Hindlimb muscle (tissue), 1 donor: Measurements from ENCODE around the gene UCHL3. TPM values are rescaled to one million over a fixed set of nuclear protein-coding genes. Genes with fewer than 3 reads are reported as not detected.
A peak's percentile ranks its signal among the peaks of the same experiment; 100 is the strongest.
"Not testable (repeated sequence)": the region's sequence is repeated elsewhere in the genome, so short reads cannot be mapped to it uniquely, and the experiment has no call there.

Source experiments
- DNase-seq: peaks from one replicate; pipeline ENCODE4 v3.0.0-alpha.2; 2013
- polyA plus RNA-seq: library from polyadenylated mRNA; unstranded; fragments of 120-200 nt; gene quantifications from one replicate; pipeline ENCODE4 v1.2.1, GENCODE V29; 2013; ENCODE audit not compliant: insufficient read length

UCHL3 gene
- polyA plus RNA-seq: 14.3 TPM

GRCh38 chr13:75549262-75550158 lies at the start of gene UCHL3:
Gene UCHL3 (plus strand): TSS chr13:75549791. CDS start chr13:75549821, 30 bp downstream.
- DNase-seq: peak; percentile 98

DNA sequence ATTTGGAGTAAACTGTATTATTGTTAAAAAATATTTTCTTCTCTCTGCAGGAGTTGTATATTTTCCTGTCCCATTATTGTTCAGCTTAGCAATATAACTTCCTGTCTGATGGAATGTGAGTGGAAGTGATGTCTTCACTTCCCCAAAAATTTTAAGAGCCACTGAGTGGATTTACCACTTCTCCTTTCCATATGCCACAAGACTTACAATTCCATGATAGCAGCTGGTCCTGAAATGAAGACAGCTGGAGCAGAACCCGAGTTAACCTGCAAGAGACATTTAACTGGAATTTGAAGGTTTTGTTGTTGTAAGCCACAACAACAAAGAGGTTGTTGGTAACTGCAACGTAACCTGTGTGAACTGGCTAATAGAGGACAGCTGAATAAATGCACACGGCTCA lies 44.3 kb upstream of the UCHL3 start:
- no peak for DNase-seq

DNA sequence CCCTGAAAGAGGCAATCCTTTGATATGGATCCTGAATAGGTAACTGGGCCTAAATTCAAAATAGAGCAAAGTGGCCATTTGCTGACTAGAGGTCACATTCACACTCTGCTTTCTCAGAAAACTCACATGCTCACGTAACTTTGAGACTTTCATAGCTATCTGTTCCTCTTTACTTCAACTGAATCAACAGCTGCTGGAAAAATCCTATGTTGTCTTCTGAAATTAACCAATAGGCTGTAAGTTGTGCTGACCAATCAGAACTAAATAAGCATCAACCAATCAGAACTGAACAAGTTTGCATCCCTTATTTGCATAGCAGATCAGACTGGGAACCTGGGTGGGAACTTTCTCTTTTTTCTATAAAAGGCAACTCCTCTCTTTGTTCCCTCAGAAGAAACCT lies 43.6 kb upstream of the UCHL3 start:
- DNase-seq: no peak

- no peak for DNase-seq
These were observed 42.3 kb upstream of the UCHL3 start for GRCh38 chr13:75507027-75508001.

DNA sequence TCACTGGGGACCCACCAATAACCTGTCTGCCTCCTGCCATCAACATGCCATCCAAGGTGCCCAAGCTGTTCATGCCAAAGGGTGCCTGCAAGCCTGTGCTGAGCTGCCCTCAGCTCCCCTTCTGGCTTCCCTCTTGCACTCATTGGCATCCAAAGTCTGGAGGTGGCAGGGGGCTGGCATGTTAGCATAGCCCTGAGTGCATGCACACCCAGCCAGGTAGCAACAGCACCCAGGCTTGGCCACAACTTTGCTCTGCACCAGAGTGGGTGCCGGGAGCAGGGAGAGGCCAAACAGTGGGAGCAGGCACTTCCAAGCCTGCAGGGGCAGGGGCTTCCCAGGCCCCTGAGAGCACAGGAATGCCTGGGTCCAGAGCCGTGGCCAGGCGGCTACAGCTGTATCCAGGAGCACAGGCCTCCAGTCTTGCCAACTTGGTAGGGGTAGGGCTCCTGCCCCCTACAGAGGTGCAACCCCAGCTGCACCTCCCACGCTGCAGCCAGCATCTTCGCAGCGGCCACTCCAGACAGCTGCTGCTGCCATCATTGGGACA lies 41.5 kb upstream of the UCHL3 start:
- DNase-seq: no peak

DNA sequence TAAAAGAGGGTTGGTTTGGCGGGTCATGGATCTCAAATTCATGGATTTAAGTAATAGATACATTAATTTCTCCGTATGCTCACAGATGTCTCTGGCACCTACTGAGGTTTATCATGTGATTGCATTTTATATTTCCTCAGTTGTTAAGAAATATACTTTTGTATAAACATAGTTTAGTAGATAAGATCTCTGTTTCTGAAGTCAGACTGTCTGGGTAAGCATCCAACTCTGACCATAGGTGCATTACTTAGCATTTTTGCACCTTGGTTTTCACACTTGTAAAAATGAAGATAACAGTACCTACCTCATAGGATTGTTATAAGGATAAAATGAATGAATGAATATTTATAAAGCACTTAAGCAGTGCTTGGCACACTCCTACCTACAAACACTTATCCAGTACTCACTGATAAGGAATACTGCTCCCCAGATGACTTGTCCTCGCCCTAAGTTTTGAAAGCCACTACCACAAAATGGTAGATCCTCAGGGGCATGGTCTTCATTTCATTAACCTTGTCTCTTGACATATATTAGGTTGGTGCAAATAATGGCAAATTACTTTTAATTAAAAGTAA lies 38.5 kb upstream of the UCHL3 start:
- no peak for DNase-seq

DNA sequence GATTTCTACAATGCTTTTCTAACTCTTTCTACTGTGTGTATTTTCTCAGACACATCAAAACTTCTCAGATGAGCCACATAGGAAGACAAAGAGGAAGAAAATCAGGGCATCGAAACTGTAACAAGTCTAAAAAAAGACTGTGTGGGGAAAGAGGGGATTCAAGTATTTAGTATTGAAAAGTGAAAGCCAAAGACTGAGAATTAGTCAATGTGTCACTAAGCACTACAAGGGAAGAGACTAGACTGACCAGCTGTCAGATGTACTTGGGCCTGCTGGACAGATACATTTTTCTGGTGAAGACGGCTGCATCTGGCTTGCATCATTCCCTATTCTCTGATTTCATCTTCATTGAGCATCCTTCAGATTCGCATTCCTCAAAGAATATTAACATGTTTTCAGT lies 37.3 kb upstream of the UCHL3 start:
- DNase-seq: peak; percentile 33

GRCh38 chr13:75513271-75513670 lies 36.3 kb upstream of the UCHL3 start:
- DNase-seq: no peak

DNA sequence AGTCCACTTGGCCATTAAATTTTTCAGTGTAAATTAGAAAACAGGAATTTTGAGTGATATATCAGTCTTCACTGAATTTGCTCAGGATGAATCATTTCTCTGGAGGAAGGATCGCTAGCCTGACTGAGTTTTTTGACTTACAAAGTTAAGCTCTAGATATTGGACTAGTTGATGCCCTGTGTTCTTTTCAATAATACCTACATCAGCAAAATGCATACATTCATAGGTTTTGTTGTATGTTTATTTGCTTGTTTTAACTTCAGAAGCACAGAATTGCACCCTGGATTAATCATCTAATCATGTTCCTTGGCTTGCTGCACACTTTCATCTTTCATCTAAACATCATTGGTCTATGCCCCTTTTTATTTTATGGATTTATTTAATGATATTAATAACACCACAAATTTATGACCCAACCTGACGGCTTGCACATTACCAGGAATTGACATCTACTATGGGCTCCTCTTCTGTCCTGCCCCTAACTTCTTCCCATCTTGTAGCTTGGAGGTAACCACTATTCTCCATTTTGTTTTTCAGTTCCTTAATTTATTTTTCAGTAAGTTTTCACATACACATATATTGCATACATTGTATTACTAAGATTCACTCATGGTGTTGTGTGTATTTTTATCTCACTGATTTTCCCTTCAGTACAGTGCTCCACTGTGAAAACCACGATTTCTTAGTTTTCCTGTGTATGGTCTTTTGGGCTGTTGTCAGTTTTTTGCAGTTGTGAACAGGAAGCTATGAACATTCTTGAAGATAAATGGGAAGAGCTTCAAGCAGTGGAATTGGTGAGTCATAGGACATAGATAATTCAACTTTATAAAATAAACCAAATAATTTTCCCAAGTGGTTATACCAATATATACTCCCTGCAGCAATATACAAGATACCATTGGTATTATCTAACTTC lies 35.3 kb upstream of the UCHL3 start:
- DNase-seq: no peak

DNA sequence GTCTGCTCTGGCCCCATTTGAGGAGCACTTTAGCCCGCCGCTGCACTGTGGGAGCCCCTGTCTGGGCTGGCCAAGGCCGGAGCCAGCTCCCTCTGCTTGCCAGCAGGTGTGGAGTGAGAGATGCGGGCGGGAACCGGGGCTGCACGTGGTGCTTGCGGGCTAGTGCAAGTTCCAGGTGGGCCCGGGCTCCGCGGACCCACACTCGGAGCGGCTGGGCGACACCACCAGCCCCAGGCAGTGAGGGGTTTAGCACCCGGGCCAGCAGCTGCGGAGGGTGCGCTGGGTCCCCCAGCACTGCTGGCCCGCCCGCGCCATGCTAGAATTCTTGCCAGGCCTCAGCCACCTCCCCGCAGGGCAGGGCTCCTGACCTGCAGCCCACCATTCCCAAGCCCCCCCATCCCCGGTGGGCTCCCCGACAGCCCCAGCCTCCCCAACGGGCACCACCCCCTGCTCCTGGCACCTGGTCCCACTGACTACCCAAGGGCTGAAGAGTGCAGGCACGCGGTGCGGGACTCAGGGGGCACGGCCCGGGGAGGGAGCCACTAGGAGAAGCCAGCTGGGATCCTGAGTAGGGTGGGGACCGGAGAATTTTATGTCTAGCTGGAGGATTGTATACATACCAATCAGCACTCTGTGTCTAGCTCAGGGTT lies 31.0 kb upstream of the UCHL3 start:
- DNase-seq: no peak

DNA sequence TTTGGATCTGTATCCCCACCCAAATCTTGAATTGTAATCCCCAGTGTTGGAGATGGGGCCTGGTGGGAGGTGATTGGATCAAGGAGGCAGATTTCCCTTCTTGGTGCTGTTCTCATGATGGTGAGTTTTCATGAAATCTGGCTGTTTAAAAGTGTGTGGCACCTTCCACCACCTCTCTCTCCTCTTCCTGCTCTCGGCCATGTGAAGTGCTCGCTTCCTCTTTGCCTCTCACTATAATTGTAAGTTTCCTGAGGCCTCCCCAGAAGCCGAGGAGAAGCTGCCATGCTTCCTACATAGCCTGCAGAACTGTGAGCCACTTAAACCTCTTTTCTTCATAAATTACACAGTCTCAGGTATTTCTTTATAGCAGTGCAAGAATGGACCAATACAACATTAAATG lies 27.6 kb upstream of the UCHL3 start:
- DNase-seq: no peak

GRCh38 chr13:75530549-75530961 lies 19.0 kb upstream of the UCHL3 start:
- DNase-seq: no peak

GRCh38 chr13:75533861-75534260 lies 15.7 kb upstream of the UCHL3 start:
- no peak for DNase-seq

GRCh38 chr13:75537401-75538365 lies 11.9 kb upstream of the UCHL3 start, which contains the start of gene COMMD6:
Gene COMMD6 (minus strand): TSS chr13:75537841. CDS start chr13:75537805, 36 bp downstream.
- peak; percentile 84 for DNase-seq

GRCh38 chr13:75541287-75541686 lies 8.3 kb upstream of the UCHL3 start:
- no peak for DNase-seq

DNA sequence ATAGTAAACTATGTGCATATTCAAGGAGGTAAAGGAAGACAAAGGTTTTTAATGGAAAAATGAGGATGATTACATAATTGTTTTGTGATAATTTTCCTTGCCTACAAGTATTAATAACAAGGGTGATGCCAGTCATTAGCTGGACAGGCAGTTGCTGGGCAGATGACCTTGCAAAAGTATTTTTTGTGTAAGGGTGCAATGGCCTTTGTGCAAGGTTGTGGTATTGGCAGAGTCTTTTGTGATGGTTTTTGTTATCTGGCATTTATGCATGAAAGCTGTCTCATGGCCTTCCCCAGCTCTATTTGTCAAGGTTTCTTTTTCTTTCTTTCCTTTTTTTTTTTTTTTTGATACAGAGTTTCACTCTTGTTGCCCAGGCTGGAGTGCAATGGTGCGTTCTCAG lies 7.6 kb upstream of the UCHL3 start:
- no peak for DNase-seq

DNA sequence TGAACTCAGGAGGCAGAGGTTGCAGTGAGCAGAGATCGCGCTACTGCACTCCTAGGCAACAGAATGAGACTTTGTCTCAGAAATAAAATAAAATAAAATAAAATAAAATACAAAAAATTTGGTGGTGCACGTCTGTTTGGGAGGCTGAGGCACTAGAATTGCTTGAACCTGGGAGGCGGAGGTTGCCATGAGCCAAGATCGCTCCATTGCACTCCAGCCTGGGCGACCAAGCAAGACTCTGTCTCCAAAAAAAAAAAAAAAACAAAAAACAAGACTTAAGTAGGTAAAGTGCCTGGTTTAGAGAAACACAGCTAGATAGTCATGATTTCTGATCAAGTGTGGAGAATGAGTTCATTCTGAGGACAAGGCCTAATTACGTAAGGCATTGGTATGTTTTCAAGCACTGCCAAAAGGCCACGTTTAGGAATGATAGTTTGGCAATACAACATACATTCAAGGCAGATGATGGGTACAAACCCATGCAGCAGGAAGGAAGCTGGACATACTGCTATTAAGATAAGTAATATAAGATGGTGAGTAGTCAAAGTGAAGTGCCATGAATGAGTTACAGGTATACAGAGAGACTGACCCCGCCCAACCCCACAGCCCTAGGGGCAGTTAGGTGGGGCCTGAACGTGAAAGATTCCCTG lies 4.8 kb upstream of the UCHL3 start:
- DNase-seq: no peak

DNA sequence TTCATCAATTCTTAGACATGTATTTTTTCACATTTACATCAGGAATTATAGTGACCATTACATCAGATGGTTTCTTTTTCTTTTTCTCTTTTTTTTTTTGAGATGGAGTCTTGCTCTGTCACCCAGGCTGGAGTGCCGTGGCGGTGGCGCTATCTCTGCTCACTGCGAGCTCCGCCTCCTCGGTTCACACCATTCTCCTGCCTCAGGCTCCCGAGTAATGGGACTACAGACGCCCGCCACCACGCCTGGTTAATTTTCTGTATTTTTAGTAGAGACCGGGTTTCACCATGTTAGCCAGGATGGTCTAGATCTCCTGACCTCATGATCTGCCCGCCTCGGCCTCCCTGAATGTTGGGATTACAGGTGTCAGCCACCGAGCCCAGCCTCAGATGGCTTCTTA lies 4.2 kb upstream of the UCHL3 start:
- not testable (repeated sequence) for DNase-seq

DNA sequence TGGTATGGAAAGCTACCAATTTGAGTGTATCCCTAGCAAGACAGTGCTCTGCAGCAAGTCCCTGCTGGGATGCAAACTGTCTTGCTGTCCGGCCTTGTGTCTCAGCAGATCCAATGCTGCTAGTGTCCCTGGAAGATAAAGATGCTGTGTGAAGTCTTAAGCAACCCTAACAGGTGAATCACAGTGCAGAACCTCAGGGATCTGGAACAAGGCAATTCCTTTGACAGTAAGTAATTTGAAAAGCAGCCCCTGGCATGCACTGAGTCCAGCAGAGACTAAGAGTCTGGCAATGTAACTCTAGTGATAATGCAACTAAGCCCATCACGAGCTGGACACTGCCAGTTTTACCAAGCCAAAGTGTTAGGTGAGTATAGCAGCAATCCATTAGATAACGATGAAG lies 1.7 kb upstream of the UCHL3 start:
- no peak for DNase-seq
